GM18520 (cell line): ENCODE data around the gene RHOU.
"Not testable (repeated sequence)": the region's sequence is repeated elsewhere in the genome, so short reads cannot be mapped to it uniquely, and the experiment has no call there.

Experiments used
- ATAC-seq: cut with Tn5 transposase; IDR thresholded peaks from one replicate; pipeline ENCODE4 v1.9.1; 2021; ENCODE audit not compliant: unreplicated experiment

RHOU gene

DNA sequence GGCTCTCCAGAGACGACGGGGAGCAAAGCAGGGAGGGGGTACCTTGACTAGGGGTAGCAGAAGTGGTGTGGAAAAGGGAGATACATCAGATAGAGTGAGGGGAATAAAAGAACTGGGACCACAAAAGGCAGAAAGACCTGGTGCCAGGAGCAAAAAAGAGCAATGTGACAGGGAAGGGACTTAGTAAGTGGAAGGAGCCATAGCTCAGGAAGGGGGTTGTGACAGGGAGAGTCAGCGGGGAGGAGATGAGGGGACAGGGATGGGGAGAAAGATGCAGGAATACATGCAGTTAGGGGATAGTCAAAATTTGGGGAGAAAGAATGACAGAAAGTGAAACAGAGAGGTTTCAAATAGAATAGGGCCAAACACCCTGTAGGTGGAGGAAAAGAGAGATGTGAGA is 20.5 kb downstream of the RHOU start:
- no peak for ATAC-seq

DNA sequence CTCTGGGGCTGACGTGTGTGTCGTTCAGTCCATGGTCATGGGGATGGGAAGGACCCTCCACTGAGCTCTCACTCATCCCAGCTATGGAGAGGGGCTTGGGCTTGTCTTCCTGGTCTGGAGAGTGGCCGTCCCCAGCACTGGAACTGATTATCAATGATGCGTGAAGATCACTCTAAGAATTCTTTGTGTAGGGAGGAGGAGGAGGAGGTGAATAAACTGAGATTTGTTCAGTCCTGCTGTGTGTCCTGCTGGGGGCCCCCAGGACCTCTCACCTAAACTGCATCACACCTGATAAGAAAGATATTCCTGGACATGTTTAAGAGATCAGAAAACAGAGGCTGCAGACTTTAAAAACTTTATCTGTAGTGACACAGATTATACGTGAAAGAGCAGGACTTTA is 21.2 kb downstream of the RHOU start:
- ATAC-seq = no peak

DNA sequence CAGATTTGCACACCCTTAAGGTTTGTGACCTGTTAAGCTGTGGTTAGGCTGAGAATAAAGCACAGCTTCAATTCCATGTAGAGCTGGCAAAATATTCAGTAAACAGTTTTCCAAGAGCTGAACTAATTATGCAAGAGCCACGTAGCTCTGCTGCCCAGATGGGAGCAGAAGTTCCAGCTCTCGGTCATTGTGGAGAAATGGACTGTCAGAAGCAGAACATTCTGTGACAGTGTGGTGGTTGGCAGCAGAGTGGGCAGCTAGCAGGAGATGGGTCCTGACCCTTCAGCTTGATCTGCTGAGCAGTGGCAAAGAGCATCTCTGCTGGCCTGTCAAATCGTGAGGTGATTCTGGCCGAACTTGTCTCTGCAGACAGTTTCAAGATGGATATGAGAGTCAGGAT is 23.2 kb downstream of the RHOU start:
- ATAC-seq = no peak

GRCh38 chr1:228760979-228761378 is 25.7 kb downstream of the RHOU start:
- ATAC-seq = no peak

DNA sequence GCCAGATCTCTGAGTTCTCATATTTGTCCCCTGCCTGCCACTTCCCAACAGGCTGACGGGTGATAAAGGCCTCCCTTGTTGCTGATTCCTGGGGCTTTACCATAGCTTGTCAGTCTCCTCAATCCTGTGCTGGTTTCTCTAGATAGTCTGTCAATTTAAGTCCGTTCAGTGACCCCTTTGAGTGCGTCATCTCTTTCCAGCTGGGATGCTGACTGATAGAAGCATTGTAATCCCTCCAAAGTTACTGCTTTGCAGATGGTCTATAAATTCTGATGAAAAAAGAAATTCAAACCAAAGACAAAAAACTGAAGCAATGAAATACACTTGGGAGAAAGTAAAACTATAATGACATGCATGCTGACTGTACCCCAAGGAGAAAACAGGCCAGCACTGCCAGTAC is 28.3 kb downstream of the RHOU start:
- ATAC-seq = no peak

DNA sequence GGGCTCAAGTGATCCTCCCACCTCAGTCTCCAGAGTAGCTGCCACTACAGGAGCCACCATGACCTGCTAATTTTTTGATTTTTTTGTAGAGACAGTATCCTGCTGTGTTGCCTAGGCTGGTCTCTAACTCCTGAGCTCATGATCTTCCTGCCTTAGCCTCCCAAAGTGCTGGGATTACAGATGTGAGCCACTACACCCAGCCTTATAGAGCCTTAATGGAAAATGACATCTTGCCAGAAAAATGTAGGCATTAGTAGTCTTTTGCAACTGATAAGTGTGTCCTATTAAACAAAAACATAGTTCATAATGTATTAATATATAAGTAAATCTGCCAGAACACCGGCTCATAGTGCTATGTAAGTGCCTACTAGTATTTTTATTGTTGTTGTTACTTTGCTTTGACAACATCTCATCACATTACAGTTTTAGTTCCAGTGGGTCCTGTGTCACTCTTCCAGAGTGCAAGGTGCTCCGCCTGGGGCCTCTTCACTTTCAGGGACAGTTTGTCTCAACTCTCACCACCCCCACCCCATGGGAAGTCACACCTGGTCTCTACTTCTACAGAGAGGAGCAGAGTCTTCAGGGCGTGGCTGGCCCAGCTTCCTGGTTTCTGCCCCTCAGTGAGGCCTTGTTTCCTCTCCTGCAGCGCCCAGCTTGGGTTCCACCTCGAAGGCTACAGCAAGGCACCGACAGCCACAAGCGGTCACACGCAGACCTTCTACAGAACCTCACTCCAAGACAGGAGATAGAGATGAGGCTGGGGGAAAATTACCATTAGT is 30.1 kb downstream of the RHOU start:
- no peak for ATAC-seq

GRCh38 chr1:228766788-228767187 is 31.5 kb downstream of the RHOU start:
- no peak for ATAC-seq

- no peak for ATAC-seq
These were observed 32.5 kb downstream of the RHOU start for GRCh38 chr1:228767636-228768354.

DNA sequence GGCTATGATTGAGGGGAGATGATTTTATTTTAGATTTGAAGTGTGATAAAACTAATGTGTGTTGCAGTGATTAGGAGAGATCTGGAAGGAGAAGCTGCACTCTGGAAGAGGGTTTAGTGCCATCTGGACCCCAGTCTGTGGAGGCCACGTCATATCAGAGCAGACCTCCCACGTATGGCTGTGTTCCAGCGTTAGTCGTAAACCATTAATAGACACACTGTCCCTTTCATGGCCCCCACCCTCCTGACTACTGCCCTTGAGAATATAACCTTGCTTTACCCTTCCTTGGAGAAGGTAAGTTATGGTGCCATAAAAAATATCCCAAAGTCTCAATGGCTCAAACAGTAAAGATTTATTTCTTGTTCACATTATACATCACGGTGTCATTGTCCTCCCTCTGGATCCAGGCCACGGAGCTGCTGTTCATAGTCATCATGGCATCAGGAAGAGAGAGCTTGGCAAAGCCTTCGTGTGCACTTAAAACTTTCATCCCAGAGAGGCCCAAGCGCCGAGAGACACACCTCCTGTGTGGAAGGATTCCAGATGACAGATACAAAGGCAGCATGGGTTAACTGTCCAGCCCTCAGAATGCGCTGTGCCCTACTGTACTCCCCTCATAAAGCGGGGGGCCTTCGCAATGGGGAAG is 33.2 kb downstream of the RHOU start:
- ATAC-seq = no peak

GRCh38 chr1:228770779-228771223 is 35.5 kb downstream of the RHOU start:
- no peak for ATAC-seq

DNA sequence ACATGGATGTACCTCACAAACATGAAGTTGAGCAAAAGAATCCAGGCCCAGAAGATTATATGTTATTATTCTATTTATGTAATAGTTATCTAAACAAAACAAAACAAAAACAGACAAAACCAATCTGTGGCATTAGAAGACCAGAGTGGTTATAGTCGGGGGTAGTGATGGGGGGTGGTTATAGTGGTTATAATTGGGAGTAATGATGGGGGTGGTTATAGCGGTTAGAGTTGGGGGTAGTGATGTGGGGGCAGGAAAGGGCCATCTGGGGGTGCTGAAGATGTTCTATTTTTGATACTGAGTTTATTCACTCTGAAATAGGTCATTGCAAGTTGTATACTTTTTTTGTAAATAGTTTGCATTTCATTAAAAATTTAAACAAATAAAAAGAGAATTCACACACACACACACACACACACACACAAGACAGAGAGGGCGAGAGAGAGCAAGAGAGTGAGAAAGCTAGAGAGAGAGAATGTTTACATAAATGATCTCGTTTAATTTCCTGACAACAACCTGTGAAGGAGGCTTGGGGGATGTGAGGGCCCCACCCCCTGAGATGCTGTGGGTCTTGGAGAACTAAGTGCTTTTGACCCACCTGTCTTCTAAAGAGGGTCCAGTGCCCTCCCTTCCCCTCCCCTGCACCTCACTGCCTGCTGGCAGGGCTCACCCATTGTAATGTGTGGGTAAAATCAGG is 37.4 kb downstream of the RHOU start:
- no peak for ATAC-seq

DNA sequence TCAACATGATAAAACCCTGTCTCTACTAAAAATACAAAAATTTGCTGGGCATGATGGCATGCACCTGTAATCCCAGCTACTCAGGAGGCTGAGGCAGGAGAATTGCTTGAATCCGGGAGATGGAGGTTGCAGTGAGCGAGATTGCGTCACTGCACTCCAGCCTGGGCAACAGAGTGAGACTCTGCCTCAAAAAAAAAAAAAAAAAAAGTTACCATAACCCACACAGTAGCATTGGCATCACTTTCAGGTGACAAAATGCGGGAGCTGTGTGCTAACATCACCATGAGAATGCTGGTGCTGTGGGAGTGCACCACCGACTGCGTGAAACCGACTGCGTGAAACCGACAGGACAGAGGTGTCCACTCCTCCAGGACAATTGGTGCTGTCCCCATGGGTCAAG is 40.7 kb downstream of the RHOU start:
- ATAC-seq = not testable (repeated sequence)

- no peak for ATAC-seq
These were observed 41.2 kb downstream of the RHOU start for GRCh38 chr1:228776449-228776848.

- no peak for ATAC-seq
These were observed 42.0 kb downstream of the RHOU start for GRCh38 chr1:228777236-228777635.

DNA sequence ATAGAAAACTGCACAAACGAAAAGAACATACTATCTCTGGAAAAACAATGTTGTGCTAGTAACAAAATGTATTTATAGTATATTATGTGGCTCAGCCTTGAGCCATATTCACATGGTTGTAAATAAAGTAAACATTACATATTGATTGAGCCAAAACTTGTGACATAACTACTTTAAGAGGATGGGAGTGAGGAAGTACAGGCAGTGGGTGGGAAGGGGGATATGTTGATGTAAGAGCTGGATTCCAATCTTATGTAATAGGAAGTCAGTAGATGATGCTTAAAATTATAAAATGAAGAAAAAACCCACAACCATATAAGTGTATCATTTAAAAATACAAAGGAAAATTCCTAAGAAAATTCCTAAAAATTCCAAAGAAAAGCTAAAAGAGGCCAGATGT is 42.7 kb downstream of the RHOU start:
- ATAC-seq = no peak

DNA sequence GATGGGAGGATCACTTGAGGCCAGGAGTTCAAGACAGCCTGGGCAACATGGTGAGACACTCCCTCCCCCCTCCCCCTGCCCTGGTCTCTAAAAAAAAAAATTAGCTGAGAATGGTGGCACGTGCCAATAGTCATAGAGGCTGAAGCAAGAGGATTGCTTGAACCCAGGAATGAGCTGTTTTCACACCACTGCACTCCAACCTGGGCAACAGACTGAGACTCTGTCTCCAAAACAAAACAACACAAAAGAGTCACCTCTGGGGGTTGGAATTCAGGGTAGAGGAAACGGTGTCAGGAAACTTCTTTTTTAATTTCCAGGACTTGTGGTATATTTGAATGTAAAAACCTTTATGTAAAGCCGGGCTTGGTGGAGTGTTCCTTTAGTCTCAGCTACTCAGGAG is 43.2 kb downstream of the RHOU start:
- ATAC-seq = no peak

GRCh38 chr1:228778961-228779360 is 43.7 kb downstream of the RHOU start:
- no peak for ATAC-seq

GRCh38 chr1:228781161-228781808 is 46.0 kb downstream of the RHOU start:
- no peak for ATAC-seq

- no peak for ATAC-seq
These were observed 46.8 kb downstream of the RHOU start for GRCh38 chr1:228781809-228782661.
